Stimulated activated CD8-positive, alpha-beta memory T cell treated with anti-CD3 and anti-CD28 coated beads, Interleukin-7, amount 100 ng/mL, for 4 hours (primary cell): ENCODE data around the gene TRPC3.
A peak's percentile ranks its signal among the peaks of the same experiment; 100 is the strongest.

Experiments used
- DNase-seq, 2 donors: peaks; one replicate each; pipeline ENCODE4 v3.0.0-alpha.2; 2020; ENCODE audit warnings: low read depth in 2 of 2

TRPC3 gene

DNA sequence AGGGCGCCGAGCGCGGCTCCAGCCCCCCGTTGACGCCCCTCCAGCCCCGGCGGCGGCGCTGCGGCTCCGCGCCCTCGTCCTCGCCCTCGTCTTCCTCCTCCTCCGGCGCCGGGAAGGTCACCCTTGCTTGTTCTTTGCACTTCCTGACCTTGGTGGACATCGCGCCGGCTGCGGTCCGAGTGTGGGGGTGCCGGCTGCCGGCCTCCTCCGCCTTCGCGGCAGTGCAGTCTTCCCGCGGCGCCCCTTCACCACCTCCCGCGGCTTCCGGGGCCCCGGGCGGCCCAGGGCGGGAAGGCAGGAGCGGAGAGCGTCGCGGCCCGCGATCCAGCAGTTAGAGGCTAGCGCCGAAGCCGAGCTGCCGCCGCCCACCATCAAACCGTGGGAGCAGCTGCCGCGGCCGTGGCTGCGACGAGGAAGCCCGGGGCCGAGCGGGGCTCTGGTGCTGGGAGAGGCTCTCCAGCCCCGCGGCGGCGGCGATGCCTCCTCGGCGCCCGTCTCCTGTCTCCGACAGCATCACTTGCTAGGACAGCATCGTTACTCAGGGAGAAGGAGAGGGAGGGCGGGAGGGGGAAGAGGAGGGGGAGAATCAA lies at the start of gene TRPC3:
Gene TRPC3, minus strand, starts transcription at position 540 of the 590 bp plus-strand sequence. Its CDS starts 380 bp downstream, at position 160.
- DNase-seq, result no peak

DNA sequence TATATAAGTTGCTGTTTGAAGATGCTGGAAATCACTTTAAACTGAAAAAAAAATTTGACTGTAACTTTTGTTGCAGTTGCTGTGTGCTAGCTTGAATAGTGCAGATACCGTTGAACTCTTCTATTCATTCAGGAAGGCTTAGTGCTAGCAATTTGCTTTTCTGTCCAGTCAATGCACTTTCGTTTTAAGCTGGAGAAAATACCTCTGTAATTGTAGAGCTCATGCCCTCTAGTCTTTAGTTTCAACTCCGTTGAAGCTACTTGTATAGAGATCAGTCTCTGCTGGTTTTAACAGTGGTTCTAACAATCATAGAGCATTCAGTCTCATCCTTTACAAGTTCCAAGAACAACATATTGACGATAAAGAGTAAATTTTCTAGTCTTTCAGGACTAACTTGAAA lies 49.0 kb upstream of the TRPC3 start:
- DNase-seq, result no peak

DNA sequence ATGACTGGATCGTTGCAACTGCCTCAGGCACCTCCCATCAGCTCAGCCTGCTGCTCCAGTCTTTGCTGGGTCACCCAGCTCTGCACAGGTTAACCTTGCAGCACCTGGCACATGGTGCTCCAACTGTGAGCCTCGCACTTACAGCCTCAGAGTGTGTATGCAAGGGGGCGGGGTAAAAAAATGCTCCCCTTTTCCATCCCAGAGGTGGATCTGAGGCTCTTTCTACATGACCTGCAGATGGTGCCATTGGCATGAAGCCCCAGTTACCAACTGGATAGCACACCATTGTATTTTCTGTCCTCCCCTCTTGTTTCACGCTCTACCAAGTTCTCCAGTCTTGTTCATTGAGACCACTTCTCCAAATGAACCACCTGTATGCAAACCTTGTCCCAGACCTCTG lies 46.2 kb upstream of the TRPC3 start:
- no peak for DNase-seq

DNA sequence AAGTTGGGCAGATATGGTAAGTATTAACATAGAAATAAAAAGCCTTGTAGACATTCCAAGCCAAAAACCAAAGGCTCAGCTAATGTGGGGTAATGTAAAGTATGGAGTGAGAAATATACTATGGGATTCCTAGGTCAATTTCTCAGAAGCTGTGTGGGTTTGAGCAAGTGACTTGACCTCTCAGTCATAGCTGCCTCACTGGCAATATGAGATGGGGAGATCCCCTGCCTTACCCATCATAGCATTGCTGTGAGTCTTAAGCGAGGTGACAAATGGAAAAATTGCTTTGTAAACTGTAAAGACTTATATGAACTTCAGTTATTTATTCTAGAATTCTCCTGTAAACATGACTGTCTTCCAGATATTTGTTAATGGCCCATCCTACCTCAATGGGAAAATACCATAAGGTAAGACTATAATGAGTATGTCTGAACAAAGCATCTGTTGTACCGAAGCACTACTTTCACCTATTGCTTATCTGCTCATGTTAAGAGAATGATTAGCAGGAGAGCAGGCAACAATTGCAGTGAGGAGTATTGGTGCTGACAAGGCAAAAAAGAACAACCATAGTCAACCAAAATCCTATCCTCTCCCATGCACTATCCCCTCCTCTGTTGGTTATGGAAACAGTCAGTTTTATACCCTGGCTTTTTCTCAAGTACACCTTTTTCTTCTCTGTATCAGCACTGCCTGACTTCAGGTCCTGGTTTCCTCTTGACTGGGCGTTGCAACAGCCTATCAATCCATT lies 44.1 kb upstream of the TRPC3 start:
- no peak for DNase-seq

DNA sequence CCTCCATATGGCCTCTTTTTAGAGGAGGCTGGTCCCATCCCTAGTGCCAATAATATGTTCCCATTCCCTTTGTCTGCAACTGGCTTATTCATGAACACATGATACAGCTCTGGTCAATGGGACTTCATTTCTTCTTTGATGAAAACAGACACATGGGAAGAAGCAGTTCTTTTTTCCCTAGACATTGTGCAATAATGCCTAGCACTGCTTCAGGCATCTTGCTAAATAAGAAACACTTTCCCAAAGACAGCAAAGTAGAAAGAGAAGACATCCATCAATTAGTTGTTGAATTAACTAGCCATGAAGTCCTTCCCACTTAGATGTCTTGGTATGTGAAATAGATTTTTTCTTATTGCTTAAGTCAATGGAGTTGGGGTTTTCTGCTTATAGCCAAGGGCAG lies 40.1 kb upstream of the TRPC3 start:
- DNase-seq, result no peak

DNA sequence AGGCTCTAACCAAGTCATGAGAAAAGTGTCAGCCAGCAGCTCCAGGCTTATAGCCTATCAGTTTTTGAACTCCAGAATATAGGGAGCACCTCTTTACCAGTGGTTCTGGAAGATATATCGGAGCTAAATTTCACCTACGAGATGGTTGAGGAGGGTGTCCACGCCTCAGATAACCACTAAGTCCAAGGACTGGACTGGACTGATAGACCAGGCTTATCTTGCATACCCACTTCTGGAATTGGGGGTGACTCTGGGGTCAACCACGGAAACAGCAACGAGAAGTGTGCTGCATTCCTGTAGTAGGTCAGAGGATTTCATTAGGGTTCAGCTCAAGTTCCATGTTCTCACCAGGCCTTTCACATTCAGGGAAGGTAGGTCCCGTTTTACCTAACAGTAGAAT lies 38.6 kb upstream of the TRPC3 start:
- no peak for DNase-seq

DNA sequence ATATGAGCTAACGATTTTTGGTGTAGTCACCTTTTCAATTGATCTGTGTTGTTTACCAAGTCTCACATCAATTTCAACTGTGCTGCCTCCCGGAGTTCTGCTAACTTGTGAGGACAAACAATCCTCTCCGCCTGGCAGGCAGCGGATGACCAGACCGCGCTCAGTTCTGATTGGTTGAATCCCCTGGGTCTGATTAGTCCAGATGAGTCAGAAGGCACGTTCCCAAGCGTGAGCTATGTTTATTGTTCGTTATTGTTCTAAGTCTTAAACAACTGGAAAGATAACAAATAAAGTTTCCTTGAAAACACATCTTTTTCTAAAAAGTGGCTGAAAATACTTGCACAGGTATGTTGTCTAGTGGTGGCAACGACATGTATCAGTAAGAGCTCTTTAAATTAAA lies 37.9 kb upstream of the TRPC3 start:
- DNase-seq, result no peak

DNA sequence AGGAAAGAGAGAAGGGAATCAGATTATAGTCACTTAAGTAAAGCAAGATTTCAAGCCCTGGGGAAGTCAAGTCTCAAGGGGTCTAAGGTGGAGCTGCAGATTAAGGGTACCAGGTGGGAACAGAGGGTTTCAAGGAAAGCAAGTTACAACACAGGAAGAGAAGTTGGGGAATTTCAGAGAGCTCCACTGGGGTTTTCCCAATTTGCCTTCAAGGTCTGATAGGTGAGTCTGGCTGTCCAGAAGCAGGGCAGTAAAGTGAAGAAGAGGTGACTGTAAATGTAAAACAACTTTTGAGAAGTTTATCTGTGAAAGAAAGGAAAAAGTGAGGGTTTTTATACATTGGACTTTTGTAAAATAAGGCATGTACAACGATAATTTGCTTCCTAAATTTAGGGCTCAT lies 37.1 kb upstream of the TRPC3 start:
- no peak for DNase-seq

DNA sequence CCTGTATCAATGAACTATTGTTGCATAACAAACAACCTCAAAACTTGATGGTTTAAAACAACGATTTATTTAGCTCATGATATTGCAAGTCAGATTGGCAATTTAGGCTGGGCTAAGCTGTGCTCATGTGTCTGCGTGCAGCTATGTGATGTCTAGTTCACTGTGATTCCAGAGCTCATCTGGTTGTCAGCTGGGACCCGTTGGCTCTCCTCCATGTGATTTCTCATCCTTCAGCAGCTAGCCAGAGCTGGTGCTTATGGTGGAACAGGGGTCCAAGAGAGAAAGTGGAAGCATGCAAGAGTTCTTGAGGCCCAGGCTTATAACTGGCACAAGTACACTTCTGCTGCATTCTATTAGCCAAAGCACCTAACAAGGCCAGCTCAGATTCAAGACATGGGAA lies 28.8 kb upstream of the TRPC3 start:
- no peak for DNase-seq

DNA sequence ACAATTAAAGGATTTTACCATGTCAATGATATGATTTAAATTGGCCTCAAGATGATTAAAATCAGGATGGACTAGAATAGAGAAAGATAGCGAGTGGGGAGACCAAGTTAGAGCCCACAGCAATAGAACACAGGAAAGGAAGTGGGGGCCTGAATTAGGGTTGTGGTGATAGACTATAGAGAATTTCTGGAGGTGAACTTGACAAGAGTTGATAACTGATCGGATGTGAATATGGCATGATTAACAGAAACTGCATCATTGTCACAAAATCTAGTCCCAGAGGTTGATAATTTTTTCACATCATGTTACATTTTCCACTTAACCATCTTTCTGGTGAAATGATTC lies 26.3 kb upstream of the TRPC3 start:
- DNase-seq, result no peak

DNA sequence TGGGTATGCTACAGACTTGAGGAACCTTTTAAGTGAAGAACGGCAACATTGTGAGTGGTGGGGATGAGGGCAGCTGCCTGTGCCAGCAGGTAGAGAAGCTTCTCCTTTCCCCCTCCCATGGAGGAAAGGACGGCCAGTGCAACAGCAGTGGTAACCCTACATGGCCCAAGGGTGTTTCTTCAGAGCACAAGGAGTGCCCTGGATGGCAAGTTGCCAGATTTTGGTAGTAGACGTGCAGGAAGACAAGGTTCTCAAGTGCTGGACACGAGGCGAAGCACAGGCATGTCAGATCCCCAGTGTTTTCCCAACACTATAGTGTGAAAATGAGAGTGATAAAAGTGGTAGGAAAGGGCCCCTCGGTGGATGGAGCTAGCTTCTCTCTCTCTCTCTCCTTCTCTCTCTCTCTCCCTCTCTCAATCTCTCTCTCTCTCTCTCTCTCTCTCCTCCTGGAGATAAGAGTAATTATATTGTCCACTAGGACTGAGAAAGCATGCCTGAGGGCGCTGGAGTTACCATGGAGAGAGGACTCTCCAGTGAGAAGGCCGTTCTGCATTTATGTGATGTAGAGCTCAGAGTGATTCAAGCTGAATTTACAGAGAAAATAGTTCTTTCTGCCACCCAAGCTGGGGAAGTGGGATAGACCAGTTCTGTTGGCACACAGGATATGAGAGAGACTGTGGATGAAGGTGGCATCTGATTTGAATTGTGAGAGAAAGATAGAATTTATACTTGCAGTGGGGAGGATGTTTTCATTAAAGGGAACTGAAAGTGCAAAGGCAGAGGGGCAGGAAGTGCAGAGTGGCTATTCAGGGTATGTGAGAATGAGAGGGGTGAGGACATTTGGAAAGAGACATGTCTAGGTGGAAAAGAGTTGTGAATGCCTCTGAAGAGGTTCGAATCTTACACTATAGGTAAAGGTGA lies 25.7 kb upstream of the TRPC3 start:
- DNase-seq, result no peak

DNA sequence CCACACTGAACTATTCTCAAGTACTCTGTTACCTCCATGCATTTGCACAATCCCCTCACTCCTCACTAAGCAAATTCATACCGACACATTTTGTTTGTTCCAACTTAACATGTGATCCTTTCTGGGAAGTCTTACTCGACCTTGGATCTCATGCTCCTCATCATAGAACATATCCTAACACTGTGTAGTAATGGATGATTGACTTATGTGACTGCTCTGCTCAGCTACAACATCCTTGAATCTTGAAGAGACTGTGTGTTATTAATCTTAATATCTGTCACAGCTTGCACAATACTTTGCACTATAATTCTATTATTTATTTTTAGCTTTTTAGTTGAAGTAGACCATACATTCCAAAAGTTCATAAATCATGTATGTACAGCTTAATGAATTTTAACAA lies 23.9 kb upstream of the TRPC3 start:
- DNase-seq, result no peak

DNA sequence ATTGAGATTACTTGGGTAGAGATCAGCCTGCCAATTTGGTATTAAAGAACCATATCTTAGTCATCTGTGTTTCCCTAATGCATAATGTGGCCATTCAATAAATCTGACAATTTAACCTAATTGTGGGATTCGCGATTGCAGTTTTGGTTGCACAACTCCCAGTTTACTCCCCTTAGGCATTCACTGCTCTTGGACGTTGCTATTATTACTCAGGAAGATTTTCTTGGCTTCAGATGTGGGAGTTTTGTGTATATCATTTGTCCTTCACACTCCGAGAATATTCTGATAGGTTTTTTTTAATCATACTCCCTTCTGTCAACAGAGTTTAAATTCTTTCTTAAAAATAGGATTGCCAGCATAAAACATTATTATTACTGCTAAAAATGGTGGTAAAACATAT lies 22.0 kb upstream of the TRPC3 start:
- no peak for DNase-seq

DNA sequence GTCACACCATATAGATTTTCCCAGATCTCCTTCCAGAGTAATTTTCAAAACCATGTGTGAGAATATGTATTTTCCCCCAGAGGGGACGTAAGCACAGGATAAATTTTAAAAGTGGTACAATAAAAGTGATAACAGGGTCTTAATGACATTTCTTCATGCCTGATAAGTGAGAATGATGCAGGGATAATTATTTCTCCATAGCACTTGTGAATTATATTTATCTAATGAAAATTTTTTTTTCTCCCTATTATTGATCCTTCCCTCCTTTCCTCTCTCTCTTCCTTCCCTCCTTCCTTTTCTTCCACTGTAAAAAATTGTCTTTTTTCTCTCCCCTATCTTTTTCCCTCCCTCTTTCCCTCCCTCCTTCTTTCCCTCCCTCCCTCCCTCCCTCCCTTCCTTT lies 17.0 kb upstream of the TRPC3 start:
- DNase-seq, result no peak

DNA sequence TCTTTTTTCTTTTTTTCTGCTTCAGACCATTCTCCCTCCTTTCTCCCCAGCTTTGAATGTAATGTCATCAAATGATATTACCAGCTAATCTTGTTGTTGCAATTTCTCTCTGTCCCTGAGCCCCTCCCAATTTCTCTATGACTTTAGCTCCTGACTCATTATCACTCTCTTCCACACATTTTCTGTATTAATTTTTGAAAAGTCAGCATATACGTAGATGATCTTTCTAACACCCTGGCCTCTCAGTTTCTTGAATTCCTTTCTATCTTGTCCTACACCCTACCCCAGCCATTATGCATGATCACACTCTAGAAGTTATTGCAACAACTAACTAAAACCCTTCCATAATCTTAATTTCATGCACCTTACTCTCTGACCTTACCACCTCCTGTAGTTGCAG lies 13.1 kb upstream of the TRPC3 start:
- DNase-seq, result no peak

DNA sequence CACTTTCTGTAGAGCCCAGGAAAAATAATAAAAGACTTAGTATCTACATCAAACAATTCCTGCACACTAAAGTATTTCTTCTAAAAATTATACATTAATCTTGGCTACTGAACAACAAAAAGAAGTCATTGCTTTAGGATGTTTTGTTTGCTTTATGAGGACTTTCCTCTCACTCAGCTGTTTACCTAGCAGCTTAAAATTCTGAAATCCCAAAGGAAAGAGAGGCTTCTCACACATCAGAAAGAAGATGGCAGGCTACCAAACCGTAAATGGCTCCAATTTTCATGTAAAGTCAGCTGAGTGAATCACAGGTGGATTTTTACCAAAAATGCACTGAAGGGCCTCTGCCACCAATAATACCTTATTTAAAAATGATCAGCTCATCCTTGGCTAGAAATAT lies 9.0 kb upstream of the TRPC3 start:
- no peak for DNase-seq

DNA sequence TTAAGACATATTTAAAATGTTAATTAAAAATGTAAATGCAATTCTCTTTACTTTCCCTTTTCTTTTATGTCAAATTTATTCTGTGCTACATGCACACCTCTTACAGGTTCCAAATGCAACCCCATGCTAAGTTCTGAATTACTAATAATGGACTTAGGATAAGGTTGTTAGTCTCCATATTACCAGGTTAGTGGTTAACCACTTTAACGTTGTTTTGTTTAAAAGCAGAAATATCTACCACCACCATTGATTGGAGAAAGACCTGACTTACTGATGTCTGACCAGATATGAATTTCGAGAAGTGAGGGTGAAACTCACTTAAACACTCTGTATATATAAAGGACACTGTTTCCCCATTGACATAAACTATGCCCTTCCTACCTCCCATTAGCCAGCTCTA lies 6.9 kb upstream of the TRPC3 start:
- no peak for DNase-seq

DNA sequence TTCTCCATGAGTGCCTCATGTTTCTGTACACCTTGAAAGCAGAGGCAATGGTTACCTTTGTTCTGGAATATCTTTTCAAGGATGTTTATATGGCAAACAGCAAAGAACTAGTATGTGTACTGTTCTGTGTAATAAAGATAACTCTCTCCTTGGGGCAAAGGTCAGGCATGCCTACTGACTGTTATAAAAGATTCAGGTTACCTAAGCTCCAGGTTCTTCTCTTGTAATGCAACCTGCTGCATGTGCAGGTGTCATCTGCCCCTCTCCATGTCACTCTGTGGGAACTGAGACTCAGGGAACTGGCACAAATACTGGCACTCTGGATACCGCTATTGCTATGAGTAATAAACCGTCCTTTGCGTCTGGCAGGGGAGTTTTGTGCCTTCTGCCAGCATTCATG lies 5.4 kb upstream of the TRPC3 start:
- DNase-seq, result no peak

DNA sequence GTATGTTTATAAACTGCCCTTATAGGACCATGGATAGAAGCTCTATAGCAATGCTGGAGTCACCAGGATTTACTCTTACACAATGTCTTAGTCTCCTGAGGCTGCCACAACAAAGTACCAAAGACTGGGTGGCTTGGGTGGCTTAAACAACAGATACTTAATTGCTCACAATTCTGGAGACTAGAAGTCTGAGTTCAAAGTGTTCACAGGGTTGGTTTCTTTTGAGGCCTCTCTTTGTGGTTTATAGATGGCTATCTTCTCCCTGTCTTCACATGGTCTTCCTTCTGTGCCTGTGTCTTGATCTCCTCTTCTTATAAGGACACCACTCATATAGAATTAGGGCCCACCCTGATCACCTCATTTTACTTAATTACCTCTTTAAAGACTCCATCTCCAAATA lies 2.0 kb upstream of the TRPC3 start:
- no peak for DNase-seq

DNA sequence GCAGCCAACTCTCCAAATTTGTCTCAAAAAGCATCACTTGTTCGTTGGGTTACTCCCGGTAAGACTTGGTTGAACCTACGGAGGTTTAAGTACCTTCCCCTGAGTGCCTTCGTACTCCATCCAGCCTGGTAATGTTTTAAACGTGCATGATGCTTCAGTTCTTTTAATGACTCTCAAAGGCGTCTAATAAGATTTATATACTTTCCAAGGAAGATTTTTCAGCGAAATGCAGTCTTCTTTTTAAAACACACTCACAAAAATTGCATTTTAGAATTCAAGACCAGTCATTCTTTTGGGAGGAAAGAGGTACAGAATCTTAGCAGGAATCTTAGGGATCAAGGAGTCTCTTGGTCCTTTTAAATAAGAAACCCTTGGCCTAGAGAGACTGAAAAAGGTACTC lies 430 bp upstream of the TRPC3 start:
- no peak for DNase-seq

DNA sequence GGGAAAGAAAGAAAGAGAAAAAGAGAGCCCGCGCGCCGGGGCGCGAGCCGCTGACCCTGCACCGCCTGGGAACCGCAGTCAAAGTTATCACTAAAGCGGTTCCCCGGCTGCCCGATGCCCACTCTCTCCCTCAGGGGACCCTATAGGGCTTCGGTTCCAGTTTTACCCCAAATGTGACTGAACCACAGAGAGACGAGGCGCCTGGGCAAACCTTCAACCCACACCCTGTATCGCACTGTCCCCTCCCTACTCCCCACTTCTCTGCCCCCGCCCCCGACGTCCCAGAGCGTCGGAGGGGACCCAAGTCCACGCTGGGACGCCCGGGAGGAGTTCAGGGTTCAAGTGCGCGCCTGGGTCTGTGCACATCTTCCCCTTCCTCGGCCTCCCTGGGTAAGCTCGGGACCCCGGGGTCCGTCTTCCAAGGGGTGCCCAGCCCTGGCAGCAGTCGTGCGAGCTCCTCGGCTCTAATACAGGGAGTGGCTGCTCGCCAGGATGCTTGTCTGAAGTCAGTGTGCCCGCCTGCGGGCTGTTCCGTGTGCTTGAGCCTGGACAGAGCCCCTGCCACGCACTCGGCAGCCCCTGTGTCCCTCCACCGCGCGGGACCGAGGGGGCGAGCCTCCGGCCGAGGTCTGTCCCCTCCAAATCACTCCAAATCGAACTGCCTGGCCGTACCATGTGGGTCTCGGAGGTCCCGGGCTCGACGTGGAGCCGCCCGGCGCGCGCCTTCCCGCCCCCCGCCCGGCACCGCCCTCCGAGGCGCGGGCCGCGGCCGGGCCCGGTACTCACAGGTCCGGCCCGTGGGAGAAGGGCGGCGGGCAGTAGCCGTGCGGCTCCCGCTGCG lies 960 bp downstream of the TRPC3 start:
- DNase-seq, result no peak

DNA sequence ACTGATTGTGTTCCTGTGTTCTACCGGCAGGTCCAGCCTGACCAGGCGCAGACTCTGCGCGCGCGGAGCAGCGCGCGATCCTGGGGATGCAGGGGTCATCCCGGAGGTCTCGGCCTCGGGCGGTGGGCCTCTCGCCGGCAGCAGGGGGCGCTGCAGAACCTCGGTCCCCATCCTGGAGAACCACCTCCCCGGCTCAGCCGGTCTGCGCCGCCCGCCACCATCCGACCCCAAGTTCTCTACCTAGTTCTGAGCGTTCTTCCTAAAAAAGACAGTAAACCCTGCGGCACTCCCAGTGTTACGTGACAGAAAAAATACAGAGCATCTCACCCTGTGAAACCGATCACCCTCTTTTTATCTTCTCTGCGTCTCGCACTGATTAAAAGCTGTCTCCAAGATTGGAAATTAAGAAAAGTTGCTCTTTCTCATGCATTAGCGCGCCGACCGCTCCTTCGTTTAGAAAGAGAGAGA lies 1.6 kb downstream of the TRPC3 start:
- DNase-seq, result peak; percentile 71 to 72
